Mesendoderm (in vitro differentiated cells): ENCODE data around the gene POFUT1.
"Not testable (repeated sequence)": the region's sequence is repeated elsewhere in the genome, so short reads cannot be mapped to it uniquely, and the experiment has no call there.

Experiments
- DNase-seq: peaks from one replicate; pipeline ENCODE4 v3.0.0; 2013
- H2AK5ac ChIP-seq: 2 replicates; pipeline ENCODE4 v1.6.1; 2013; ENCODE audit warnings: low read length, inconsistent platforms
- H2BK120ac ChIP-seq: 2 replicates; pipeline ENCODE4 v1.6.1; 2013; ENCODE audit warnings: low read depth, mild to moderate bottlenecking, low read length, moderate library complexity, mixed read lengths
- H2BK15ac ChIP-seq: replicated peaks from 2 replicates; pipeline ENCODE4 v1.6.1; 2013; ENCODE audit warnings: low read depth, mild to moderate bottlenecking, moderate library complexity
- H2BK5ac ChIP-seq: 2 replicates; pipeline ENCODE4 v1.6.1; 2013; ENCODE audit warnings: low read length, inconsistent platforms
- H3K18ac ChIP-seq: 2 replicates; pipeline ENCODE4 v1.6.1; 2013; ENCODE audit warnings: mild to moderate bottlenecking, low read length, mixed read lengths
- H3K23ac ChIP-seq: one replicate; pipeline ENCODE4 v1.6.1; 2013; ENCODE audit warnings: low read length
- H3K27ac ChIP-seq: 2 replicates; pipeline ENCODE4 v1.5.1; 2013; ENCODE audit warnings: low read depth, mild to moderate bottlenecking, inconsistent platforms, low read length, moderate library complexity
- H3K27me3 ChIP-seq: 2 replicates; pipeline ENCODE4 v1.6.1; 2013; ENCODE audit warnings: low read length, control low read depth, mild to moderate bottlenecking, inconsistent platforms; ENCODE audit not compliant: insufficient read depth, poor library complexity
- H3K36me3 ChIP-seq: 2 replicates; pipeline ENCODE4 v1.6.1; 2013; ENCODE audit warnings: low read length, inconsistent platforms; ENCODE audit not compliant: control insufficient read depth, insufficient read depth
- H3K4ac ChIP-seq: one replicate; pipeline ENCODE4 v1.6.1; 2013; ENCODE audit warnings: low read depth, mild to moderate bottlenecking, low read length, moderate library complexity
- H3K4me1 ChIP-seq: 2 replicates; pipeline ENCODE4 v1.6.1; 2013; ENCODE audit warnings: low read depth, low read length, inconsistent platforms; ENCODE audit not compliant: control insufficient read depth
- H3K4me2 ChIP-seq: 2 replicates; pipeline ENCODE4 v1.6.1; 2013; ENCODE audit warnings: low read length
- H3K4me3 ChIP-seq: 2 replicates; pipeline ENCODE4 v1.5.1; 2013; ENCODE audit warnings: mild to moderate bottlenecking, low read length
- H3K56ac ChIP-seq: one replicate; pipeline ENCODE4 v1.6.1; 2013; ENCODE audit warnings: low read length
- H3K79me1 ChIP-seq: 2 replicates; pipeline ENCODE4 v1.6.1; 2013; ENCODE audit warnings: low read length, inconsistent platforms
- H3K79me2 ChIP-seq: 2 replicates; pipeline ENCODE4 v1.6.1; 2013; ENCODE audit warnings: mild to moderate bottlenecking, low read length; ENCODE audit not compliant: control insufficient read depth, insufficient read depth
- H3K9ac ChIP-seq: 2 replicates; pipeline ENCODE4 v1.6.1; 2013; ENCODE audit warnings: low read length, inconsistent platforms
- H4K5ac ChIP-seq: one replicate; pipeline ENCODE4 v1.6.1; 2013; ENCODE audit warnings: low read length
- H4K8ac ChIP-seq: one replicate; pipeline ENCODE4 v1.6.1; 2013; ENCODE audit warnings: low read depth, mild to moderate bottlenecking, control low read depth, low read length, moderate library complexity
- WGBS: extraction: QIAGEN DNeasy Blood & Tissue Kit; methylation state at CpG from one replicate; pipeline ENCODE4 v1.1.7; 2013; ENCODE audit warnings: low lambda C conversion rate, missing lambda C conversion rate; ENCODE audit not compliant: insufficient coverage; ENCODE audit errors: extremely low coverage; 5-methylcytosine and 5-hydroxymethylcytosine counted together

Gene POFUT1

DNA sequence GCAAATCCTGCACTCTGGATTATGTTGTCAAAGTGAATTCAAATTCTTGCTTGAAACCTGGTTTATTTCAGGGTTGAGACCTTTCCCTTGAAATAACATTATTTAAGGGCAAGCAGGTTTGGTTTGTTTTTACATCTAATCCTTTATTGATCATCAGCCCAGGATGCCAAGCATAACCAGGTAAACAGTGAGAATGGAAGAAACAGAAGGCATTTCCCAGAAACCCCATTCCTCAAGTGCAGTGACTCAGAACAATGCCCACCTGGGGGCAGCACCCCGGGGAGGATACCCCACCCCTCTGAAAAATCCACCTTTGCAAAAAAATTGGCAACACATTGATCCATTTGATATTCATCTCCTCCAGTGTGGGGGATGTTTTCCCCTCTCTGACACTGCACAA is 32.5 kb downstream of the POFUT1 start:
- Histone ChIP-seq H4K8ac (no peak overlapping the region), H3K4ac (no peak overlapping the region), H3K18ac (no peak overlapping the region), H3K23ac (no peak overlapping the region), H3K27ac (no peak overlapping the region), H4K5ac (no peak overlapping the region), H3K9ac (no peak overlapping the region), H3K36me3 (no peaks in the 10 kb centered on the region), H3K79me1 (no peaks in the 10 kb centered on the region), H3K79me2 (no peaks in the 10 kb centered on the region), H2BK15ac (no peak overlapping the region), H3K4me1 (peaks cover 1% of the 10 kb centered on the region), H2BK5ac (no peak overlapping the region), H3K27me3 (no peaks in the 10 kb centered on the region), H3K4me2 (no peak overlapping the region), H3K4me3 (no peak overlapping the region), H3K56ac (no peak overlapping the region), H2AK5ac (no peak overlapping the region), H2BK120ac (no peak overlapping the region)
- WGBS, result no CpG with 5 or more reads among the region's 1 CpG
- peak; percentile 20 for DNase-seq

DNA sequence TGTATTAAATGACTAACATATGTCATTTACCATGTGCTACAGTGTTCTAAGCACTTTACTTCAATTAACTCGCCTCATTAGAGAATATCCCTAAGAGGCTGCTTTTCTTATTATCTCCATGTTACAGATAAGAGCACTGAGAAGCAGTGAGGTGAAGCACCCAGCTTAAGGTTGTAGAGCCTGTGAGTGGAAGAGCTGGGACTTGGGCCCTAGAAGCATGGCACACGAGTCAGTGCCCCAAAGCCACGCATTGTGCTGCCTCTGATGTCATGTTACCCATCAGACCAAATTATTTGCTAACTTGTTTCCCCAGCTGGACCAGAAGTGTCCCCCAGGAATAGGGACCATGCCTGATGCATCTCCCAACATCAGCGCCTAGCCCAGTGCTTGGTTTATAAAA is 34.1 kb downstream of the POFUT1 start:
- Histone ChIP-seq H2AK5ac (no peak overlapping the region), H3K36me3 (no peaks in the 10 kb centered on the region), H3K4me2 (no peak overlapping the region), H3K4me1 (peaks cover 1% of the 10 kb centered on the region), H3K27me3 (no peaks in the 10 kb centered on the region), H3K79me2 (no peaks in the 10 kb centered on the region), H4K8ac (no peak overlapping the region), H3K9ac (no peak overlapping the region), H3K23ac (no peak overlapping the region), H3K18ac (no peak overlapping the region), H3K4me3 (no peak overlapping the region), H2BK5ac (no peak overlapping the region), H4K5ac (no peak overlapping the region), H3K27ac (no peak overlapping the region), H2BK15ac (no peak overlapping the region), H3K56ac (no peak overlapping the region), H3K79me1 (no peaks in the 10 kb centered on the region), H3K4ac (no peak overlapping the region), H2BK120ac (no peak overlapping the region)
- WGBS, result no CpG with 5 or more reads among the region's 4 CpGs
- DNase-seq, result no peak

GRCh38 chr20:32244150-32244823 is 36.6 kb downstream of the POFUT1 start:
- Histone ChIP-seq H4K8ac (no peak overlapping the region), H3K79me1 (no peaks in the 10 kb centered on the region), H3K23ac (no peak overlapping the region), H2BK5ac (no peak overlapping the region), H3K27me3 (no peaks in the 10 kb centered on the region), H2AK5ac (no peak overlapping the region), H3K56ac (no peak overlapping the region), H3K4me3 (no peak overlapping the region), H3K79me2 (no peaks in the 10 kb centered on the region), H3K36me3 (no peaks in the 10 kb centered on the region), H3K4ac (no peak overlapping the region), H3K27ac (no peak overlapping the region), H4K5ac (no peak overlapping the region), H2BK15ac (no peak overlapping the region), H3K4me2 (no peak overlapping the region), H2BK120ac (no peak overlapping the region), H3K4me1 (no peaks in the 10 kb centered on the region), H3K18ac (no peak overlapping the region), H3K9ac (no peak overlapping the region)
- no peak for DNase-seq
- WGBS, result no CpG with 5 or more reads among the region's 6 CpGs

DNA sequence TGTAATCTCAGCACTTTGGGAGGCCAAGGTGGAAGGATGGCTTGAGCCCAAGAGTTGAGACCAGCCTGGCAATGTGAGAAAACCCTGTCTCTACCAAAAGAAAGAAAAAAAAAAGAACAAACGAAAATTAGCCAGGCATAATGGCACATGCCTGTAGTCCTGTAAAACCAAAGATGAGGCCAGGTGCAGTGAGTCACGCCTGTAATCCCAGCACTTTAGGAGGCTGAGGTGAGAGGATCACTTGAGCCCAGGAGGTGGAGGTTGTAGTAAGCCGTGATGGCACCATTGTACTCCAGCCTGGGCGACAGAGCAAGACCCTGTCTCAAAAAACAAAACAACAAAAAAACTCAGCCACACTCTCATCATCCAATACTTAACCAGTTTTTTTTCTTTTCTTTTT is 37.3 kb downstream of the POFUT1 start:
- Histone ChIP-seq H3K4me1 (no peaks in the 10 kb centered on the region), H3K79me1 (no peaks in the 10 kb centered on the region), H3K27me3 (no peaks in the 10 kb centered on the region), H3K9ac (no peak overlapping the region), H3K4ac (no peak overlapping the region), H2BK5ac (no peak overlapping the region), H3K56ac (no peak overlapping the region), H2AK5ac (no peak overlapping the region), H3K79me2 (no peaks in the 10 kb centered on the region), H2BK120ac (no peak overlapping the region), H3K27ac (no peak overlapping the region), H4K5ac (no peak overlapping the region), H4K8ac (no peak overlapping the region), H2BK15ac (no peak overlapping the region), H3K23ac (no peak overlapping the region), H3K4me3 (no peak overlapping the region), H3K4me2 (no peak overlapping the region), H3K18ac (no peak overlapping the region), H3K36me3 (no peaks in the 10 kb centered on the region)
- no peak for DNase-seq
- WGBS, result no CpG with 5 or more reads among the region's 4 CpGs

DNA sequence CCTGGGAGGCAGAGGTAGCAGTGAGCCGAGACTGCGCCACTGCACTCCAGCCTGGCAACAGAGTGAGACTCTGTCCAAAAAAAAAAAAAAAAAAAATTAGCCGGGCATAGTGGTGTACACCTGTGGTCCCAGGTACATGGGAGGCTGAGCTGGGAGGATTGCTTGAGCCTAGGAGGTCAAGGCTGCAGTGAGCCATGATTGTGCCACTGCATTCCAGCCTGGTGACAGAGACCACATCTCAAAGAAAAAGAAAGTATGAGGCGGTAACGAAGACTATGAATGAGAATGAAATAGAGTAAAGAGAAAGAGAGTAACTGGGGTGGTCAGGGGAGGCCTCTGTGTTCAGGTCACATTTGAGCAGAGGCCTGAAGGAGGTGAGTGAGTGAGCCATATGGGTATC is 38.5 kb downstream of the POFUT1 start:
- H4K8ac ChIP-seq, H2BK120ac ChIP-seq, H2AK5ac ChIP-seq: not testable (repeated sequence)

DNA sequence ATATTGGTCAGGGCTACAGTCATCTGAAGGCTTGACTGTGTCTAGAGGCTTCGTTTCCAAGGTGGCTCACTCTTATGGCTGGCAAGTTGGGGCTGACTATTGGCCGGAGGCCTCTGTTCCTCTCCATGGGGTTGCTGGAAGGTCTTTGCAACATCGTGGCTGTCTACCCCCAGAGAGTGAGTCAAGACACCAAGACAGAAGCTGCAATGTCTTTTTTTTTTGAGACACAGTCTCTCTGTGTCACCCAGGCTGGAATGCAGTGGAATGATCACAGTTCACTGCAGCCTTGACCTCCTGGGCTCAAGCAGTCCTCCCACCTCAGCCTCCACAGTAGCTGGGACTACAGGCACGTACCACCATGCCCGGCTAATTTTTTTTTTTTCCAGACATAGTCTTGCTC is 40.4 kb downstream of the POFUT1 start:
- Histone ChIP-seq H3K56ac (no peak overlapping the region), H3K23ac (no peak overlapping the region), H2BK15ac (no peak overlapping the region), H3K27ac (no peak overlapping the region), H3K36me3 (no peaks in the 10 kb centered on the region), H3K79me1 (no peaks in the 10 kb centered on the region), H3K79me2 (no peaks in the 10 kb centered on the region), H3K4me1 (no peaks in the 10 kb centered on the region), H2BK5ac (no peak overlapping the region), H2AK5ac (no peak overlapping the region), H4K8ac (no peak overlapping the region), H3K4ac (no peak overlapping the region), H3K9ac (no peak overlapping the region), H4K5ac (no peak overlapping the region), H3K4me3 (no peak overlapping the region), H3K4me2 (no peak overlapping the region), H2BK120ac (no peak overlapping the region), H3K18ac (no peak overlapping the region), H3K27me3 (no peaks in the 10 kb centered on the region)
- no peak for DNase-seq
- WGBS, result no CpG with 5 or more reads among the region's 5 CpGs

More for the DNA sequence above, 38.5 kb downstream of the POFUT1 start:
- WGBS, result no CpG with 5 or more reads among the region's 5 CpGs
- not testable (repeated sequence) for H3K79me1 ChIP-seq, H3K4me2 ChIP-seq, H3K4me3 ChIP-seq, H3K4me1 ChIP-seq, H3K18ac ChIP-seq, H2BK5ac ChIP-seq, H3K27ac ChIP-seq, H4K5ac ChIP-seq, H3K56ac ChIP-seq, H3K27me3 ChIP-seq, DNase-seq, H3K9ac ChIP-seq, H3K4ac ChIP-seq, H3K23ac ChIP-seq, H3K36me3 ChIP-seq, H2BK15ac ChIP-seq, H3K79me2 ChIP-seq
